HepG2 (cell line): ENCODE measurements around the gene INF2. TPM values are rescaled to one million over a fixed set of nuclear protein-coding genes. Genes with fewer than 3 reads are reported as not detected.
A peak's percentile ranks its signal among the peaks of the same experiment; 100 is the strongest.

ENCODE experiments used
- CEBPB ChIP-seq: IDR thresholded peaks from 2 replicates; pipeline ENCODE4 v1.6.1; 2011; ENCODE audit warnings: low read depth, low read length, improper control_type of control experiment, borderline replicate concordance
- DR1 ChIP-seq: sonication (generic); formaldehyde crosslinking; IDR thresholded peaks from 2 replicates; pipeline ENCODE4 v1.8.0; 2021; ENCODE audit warnings: mild to moderate bottlenecking, missing genetic modification reagents, inconsistent platforms
- FOXP1 ChIP-seq, 2 experiments: fragments of 450-650 bp in 1 of 2; IDR thresholded peaks; 2 replicates each; pipeline ENCODE4 v1.6.1; 2017 to 2018; ENCODE audit warnings: antibody characterized with exemption in 1 of 2
- GLI4 ChIP-seq: sonication (generic); formaldehyde crosslinking; IDR thresholded peaks from 2 replicates; pipeline ENCODE4 v1.5.1; 2020; ENCODE audit warnings: missing genetic modification reagents, mild to moderate bottlenecking, moderate library complexity, borderline replicate concordance
- HMG20A ChIP-seq: IDR thresholded peaks from 2 replicates; pipeline ENCODE4 v1.6.1; 2016; ENCODE audit warnings: borderline replicate concordance
- HMGA1 ChIP-seq: sonication (generic); formaldehyde crosslinking; conservative IDR thresholded peaks from 2 replicates; pipeline ENCODE4 v1.4.0; 2020; ENCODE audit warnings: missing genetic modification reagents
- KDM2A ChIP-seq: sonication (generic); formaldehyde crosslinking; IDR thresholded peaks from 2 replicates; pipeline ENCODE4 v1.4.0; 2020; ENCODE audit warnings: low read depth, missing genetic modification reagents, borderline replicate concordance
- KDM4B ChIP-seq: sonication (generic); formaldehyde crosslinking; IDR thresholded peaks from 2 replicates; pipeline ENCODE4 v1.4.0; 2020; ENCODE audit warnings: missing genetic modification reagents
- LCORL ChIP-seq, 2 experiments: fragments of 450-650 bp in 1 of 2; sonication (generic) in 1 of 2; formaldehyde crosslinking in 1 of 2; IDR thresholded peaks; 2 replicates each; pipeline versions ENCODE4 v1.5.0 to v1.6.1; 2017 to 2020; ENCODE audit warnings: antibody characterized with exemption in 1 of 2, missing genetic modification reagents in 1 of 2
- MAZ ChIP-seq, 2 experiments: sonication (generic) in 1 of 2; formaldehyde crosslinking in 1 of 2; IDR thresholded peaks; 2 replicates each; pipeline versions ENCODE4 v1.5.0 to v1.6.1; 2012 to 2020; ENCODE audit warnings: low read depth in 2 of 2, mild to moderate bottlenecking in 2 of 2, borderline replicate concordance in 1 of 2, improper control_type of control experiment in 1 of 2, low read length in 1 of 2, missing genetic modification reagents in 1 of 2, moderate library complexity in 1 of 2
- MYC ChIP-seq: sonication (generic); formaldehyde crosslinking; IDR thresholded peaks from 2 replicates; pipeline ENCODE4 v1.9.0; 2021; ENCODE audit warnings: missing genetic modification reagents, borderline replicate concordance
- SIN3A ChIP-seq: IDR thresholded peaks from 2 replicates; pipeline ENCODE4 v1.6.1; 2011; ENCODE audit warnings: low read depth, mild to moderate bottlenecking, control low read depth, low read length, borderline replicate concordance
- SMC3 ChIP-seq: IDR thresholded peaks from 2 replicates; pipeline ENCODE4 v1.6.1; 2011; ENCODE audit warnings: low read length, improper control_type of control experiment
- SPEN ChIP-seq: sonication (generic); formaldehyde crosslinking; IDR thresholded peaks from 2 replicates; pipeline ENCODE4 v1.5.1; 2020; ENCODE audit warnings: low read depth, mild to moderate bottlenecking, missing genetic modification reagents
- YY1 ChIP-seq: IDR thresholded peaks from 2 replicates; pipeline ENCODE4 v1.6.1; 2011; ENCODE audit warnings: low read length, low read depth, moderate library complexity, mild to moderate bottlenecking; ENCODE audit not compliant: insufficient read depth, insufficient replicate concordance
- ZFP36L1 ChIP-seq: sonication (generic); formaldehyde crosslinking; IDR thresholded peaks from 2 replicates; pipeline ENCODE4 v1.8.0; 2022; ENCODE audit warnings: mild to moderate bottlenecking, missing genetic modification reagents, moderate library complexity
- ZMYM3 ChIP-seq: sonication (generic); formaldehyde crosslinking; IDR thresholded peaks from 2 replicates; pipeline ENCODE4 v1.5.1; 2020; ENCODE audit warnings: mild to moderate bottlenecking, missing genetic modification reagents
- ZNF263 ChIP-seq: sonication (generic); formaldehyde crosslinking; IDR thresholded peaks from 2 replicates; pipeline ENCODE4 v1.4.0; 2020; ENCODE audit warnings: missing genetic modification reagents
- ZNF572 ChIP-seq: sonication (generic); formaldehyde crosslinking; IDR thresholded peaks from 2 replicates; pipeline ENCODE4 v1.5.1; 2020; ENCODE audit warnings: mild to moderate bottlenecking, missing genetic modification reagents
- ZSCAN25 ChIP-seq: sonication (generic); formaldehyde crosslinking; IDR thresholded peaks from 2 replicates; pipeline ENCODE4 v1.8.0; 2022; ENCODE audit warnings: mild to moderate bottlenecking, missing genetic modification reagents
- polyA plus RNA-seq, 8 experiments: library from polyadenylated mRNA; depleted of rRNA in 3 of 8; stranded (reverse) in 7 of 8; unstranded in 1 of 8; fragments of >200 nt; fragmentation: Illumina TruSeq in 4 of 8; extraction: Trizol in 4 of 8; gene quantifications; 2 replicates each; pipeline versions ENCODE4 v1.2.1 to v1.2.3, GENCODE V29; 2011 to 2016; ENCODE audit warnings: low read depth in 4 of 8, missing spikeins in 1 of 8, mixed read lengths in 1 of 8; ENCODE audit not compliant: insufficient read depth in 1 of 8
- total RNA-seq, 5 experiments: library from RNA; depleted of rRNA; stranded (reverse); fragments of >200 nt; fragmentation: Illumina TruSeq; extraction: Trizol; gene quantifications; 2 replicates each; pipeline ENCODE4 v1.2.3, GENCODE V29; 2016; ENCODE audit warnings: low read depth in 1 of 5
- TF ChIP-seq, protein P1 (sequence below): sonication (generic); formaldehyde crosslinking; IDR thresholded peaks from 2 replicates; pipeline ENCODE4 v1.9.0; 2022; ENCODE audit warnings: low read depth, missing genetic modification reagents
- TF ChIP-seq, protein P2 (sequence below): sonication (generic); formaldehyde crosslinking; IDR thresholded peaks from 2 replicates; pipeline ENCODE4 v1.4.0; 2020; ENCODE audit warnings: missing genetic modification reagents
- TF ChIP-seq, protein P3 (sequence below): sonication (generic); formaldehyde crosslinking; IDR thresholded peaks from 2 replicates; pipeline ENCODE4 v1.5.0; 2020; ENCODE audit warnings: mild to moderate bottlenecking, missing genetic modification reagents, moderate library complexity

Gene INF2
- total and polyA plus RNA-seq, 2 of the 13 experiments (the other 11 are each of a cell fraction or from before 2014, with no cell fraction given) = 16.4 to 26.4 TPM

DNA sequence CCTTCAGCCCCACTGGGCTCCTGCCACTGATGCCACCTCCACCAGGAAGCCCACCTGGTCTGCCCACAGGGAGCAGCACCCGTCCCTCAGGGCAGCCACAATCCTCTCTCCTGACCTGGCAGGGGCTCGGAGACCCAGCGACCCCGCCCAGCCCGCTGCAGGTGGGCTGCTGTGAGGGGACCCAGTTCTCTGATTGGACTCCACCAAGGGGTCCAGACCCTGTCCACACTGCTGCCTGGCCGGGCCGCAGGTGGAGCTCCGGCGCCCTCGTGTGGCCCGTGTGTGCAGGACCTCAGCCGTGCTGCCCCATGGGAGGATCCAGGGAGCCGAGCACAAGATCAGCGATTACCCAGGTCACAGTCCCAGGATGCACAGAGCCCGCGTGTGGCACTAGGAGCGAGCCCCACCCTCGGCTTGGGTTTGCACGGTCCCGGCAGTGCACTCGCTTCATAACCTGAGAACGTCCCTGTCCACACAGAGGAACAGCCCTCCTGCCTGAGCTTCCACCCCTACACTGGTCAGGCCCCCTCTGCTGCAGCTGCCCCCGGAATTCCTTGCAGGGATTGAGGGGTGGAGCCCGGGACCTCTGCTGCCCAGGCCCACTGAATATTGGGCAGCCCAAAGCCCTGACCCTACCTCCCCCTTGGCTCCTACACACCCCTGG, 49.4 kb upstream of the INF2 start (continued):
- TF ChIP-seq SIN3A = no peak
- TF ChIP-seq LCORL (IDR thresholded peaks at IDR 0.05) = no peak
- TF ChIP-seq LCORL (CRISPR knock-in tag; IDR thresholded peaks at IDR 0.05) = no peak
- no peak for TF ChIP-seq CEBPB
- TF ChIP-seq MAZ (IDR thresholded peaks at IDR 0.05; ENCODE audit: borderline replicate concordance, low read depth, low read length) = no peak
- TF ChIP-seq MAZ (CRISPR knock-in tag; IDR thresholded peaks at IDR 0.05; ENCODE audit: low read depth) = 0 out of 2 replicates have a peak, but pooled peaks have one; percentile 48
- TF ChIP-seq ZMYM3 (CRISPR knock-in tag) = peak; percentile 45; the same call in 1 of the 2 replicates
- TF ChIP-seq KDM4B (CRISPR knock-in tag) = 0 out of 2 replicates have a peak, but pooled peaks have one; percentile 74
- peak; percentile 36 for TF ChIP-seq YY1
- no peak for TF ChIP-seq HMG20A (CRISPR knock-in tag)
- no peak for TF ChIP-seq ZFP36L1 (CRISPR knock-in tag)
- TF ChIP-seq SPEN (CRISPR knock-in tag) = no peak
- peak; percentile 61; the same call in 1 of the 2 replicates for TF ChIP-seq KDM2A (CRISPR knock-in tag)
- TF ChIP-seq SMC3 = peak; percentile 25; the same call in 1 of the 2 replicates
- no peak for TF ChIP-seq HMGA1 (CRISPR knock-in tag)
- TF ChIP-seq ZNF572 = peak; percentile 86; the same call in 1 of the 2 replicates
- no peak for TF ChIP-seq FOXP1 (IDR thresholded peaks at IDR 0.05)
- no peak for TF ChIP-seq FOXP1 (CRISPR knock-in tag; IDR thresholded peaks at IDR 0.05)
- TF ChIP-seq, protein P1, sequence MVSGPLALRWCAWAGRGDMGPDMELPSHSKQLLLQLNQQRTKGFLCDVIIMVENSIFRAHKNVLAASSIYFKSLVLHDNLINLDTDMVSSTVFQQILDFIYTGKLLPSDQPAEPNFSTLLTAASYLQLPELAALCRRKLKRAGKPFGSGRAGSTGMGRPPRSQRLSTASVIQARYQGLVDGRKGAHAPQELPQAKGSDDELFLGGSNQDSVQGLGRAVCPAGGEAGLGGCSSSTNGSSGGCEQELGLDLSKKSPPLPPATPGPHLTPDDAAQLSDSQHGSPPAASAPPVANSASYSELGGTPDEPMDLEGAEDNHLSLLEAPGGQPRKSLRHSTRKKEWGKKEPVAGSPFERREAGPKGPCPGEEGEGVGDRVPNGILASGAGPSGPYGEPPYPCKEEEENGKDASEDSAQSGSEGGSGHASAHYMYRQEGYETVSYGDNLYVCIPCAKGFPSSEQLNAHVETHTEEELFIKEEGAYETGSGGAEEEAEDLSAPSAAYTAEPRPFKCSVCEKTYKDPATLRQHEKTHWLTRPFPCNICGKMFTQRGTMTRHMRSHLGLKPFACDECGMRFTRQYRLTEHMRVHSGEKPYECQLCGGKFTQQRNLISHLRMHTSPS (CRISPR knock-in tag) = peak; percentile 37; the same call in 1 of the 2 replicates
- TF ChIP-seq, protein P2, sequence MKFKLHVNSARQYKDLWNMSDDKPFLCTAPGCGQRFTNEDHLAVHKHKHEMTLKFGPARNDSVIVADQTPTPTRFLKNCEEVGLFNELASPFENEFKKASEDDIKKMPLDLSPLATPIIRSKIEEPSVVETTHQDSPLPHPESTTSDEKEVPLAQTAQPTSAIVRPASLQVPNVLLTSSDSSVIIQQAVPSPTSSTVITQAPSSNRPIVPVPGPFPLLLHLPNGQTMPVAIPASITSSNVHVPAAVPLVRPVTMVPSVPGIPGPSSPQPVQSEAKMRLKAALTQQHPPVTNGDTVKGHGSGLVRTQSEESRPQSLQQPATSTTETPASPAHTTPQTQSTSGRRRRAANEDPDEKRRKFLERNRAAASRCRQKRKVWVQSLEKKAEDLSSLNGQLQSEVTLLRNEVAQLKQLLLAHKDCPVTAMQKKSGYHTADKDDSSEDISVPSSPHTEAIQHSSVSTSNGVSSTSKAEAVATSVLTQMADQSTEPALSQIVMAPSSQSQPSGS = no peak
- no peak for TF ChIP-seq GLI4 (CRISPR knock-in tag)
- TF ChIP-seq ZSCAN25 = 0 out of 2 replicates have a peak, but pooled peaks have one; percentile 25
- TF ChIP-seq MYC (CRISPR knock-in tag) = peak; percentile 56; the same call in 1 of the 2 replicates
- TF ChIP-seq DR1 = no peak
- peak; percentile 69 for TF ChIP-seq ZNF263 (CRISPR knock-in tag)
- TF ChIP-seq, protein P3, sequence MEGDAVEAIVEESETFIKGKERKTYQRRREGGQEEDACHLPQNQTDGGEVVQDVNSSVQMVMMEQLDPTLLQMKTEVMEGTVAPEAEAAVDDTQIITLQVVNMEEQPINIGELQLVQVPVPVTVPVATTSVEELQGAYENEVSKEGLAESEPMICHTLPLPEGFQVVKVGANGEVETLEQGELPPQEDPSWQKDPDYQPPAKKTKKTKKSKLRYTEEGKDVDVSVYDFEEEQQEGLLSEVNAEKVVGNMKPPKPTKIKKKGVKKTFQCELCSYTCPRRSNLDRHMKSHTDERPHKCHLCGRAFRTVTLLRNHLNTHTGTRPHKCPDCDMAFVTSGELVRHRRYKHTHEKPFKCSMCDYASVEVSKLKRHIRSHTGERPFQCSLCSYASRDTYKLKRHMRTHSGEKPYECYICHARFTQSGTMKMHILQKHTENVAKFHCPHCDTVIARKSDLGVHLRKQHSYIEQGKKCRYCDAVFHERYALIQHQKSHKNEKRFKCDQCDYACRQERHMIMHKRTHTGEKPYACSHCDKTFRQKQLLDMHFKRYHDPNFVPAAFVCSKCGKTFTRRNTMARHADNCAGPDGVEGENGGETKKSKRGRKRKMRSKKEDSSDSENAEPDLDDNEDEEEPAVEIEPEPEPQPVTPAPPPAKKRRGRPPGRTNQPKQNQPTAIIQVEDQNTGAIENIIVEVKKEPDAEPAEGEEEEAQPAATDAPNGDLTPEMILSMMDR (CRISPR knock-in tag) = peak; percentile 97
